Measurements from ENCODE around the gene CTIF.

The CTIF gene

DNA sequence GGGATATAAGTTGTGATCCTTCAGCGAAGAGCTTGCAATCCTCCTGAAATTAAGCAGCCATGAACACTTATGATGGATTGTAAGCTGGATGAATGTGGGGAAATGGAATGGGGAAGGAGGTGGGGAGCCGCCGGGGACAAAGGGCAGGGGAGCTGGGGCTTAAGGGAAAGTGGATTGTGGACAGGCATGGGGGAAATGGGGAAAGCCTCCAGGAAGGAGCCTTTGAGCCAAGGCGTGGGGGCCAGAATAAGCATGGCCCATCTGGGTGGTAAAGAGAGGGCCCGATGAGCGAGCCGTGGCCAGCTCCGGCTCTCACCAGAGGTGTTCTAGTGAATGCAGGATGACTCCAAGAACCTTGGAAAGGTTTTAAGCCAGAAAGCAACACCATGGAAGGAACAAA, 288.0 kb downstream of the CTIF start:
- no peak overlapping the region for H3K4me2 ChIP-seq (ENCODE audit: low read depth, low read length)
- no peaks in the 10 kb centered on the region for H3K9me2 ChIP-seq (replicated peaks; ENCODE audit: insufficient read depth, low read length)
- H3K4me1 ChIP-seq (ENCODE audit: low read length) = peaks cover 4% of the 10 kb centered on the region; the same call in 1 of the 2 replicates
- H3K36me3 ChIP-seq (replicated peaks; ENCODE audit: insufficient read depth, low read length) = no peaks in the 10 kb centered on the region
- H4K20me1 ChIP-seq (ENCODE audit: insufficient read depth, low read length) = no peaks in the 10 kb centered on the region
- DNase-seq = no peak
- H2AFZ ChIP-seq (ENCODE audit: low read length) = no peak overlapping the region
- H3K27me3 ChIP-seq (replicated peaks; ENCODE audit: insufficient read depth, low read length) = no peaks in the 10 kb centered on the region
- H3K79me2 ChIP-seq (ENCODE audit: low read length) = no peaks in the 10 kb centered on the region
- no peak overlapping the region for H3K27ac ChIP-seq (ENCODE audit: low read length)
- H3K9ac ChIP-seq (ENCODE audit: low read length) = no peak overlapping the region
- TF ChIP-seq EZH2phosphoT487 (IDR thresholded peaks at IDR 0.05; ENCODE audit: low read length) = no peak
- TF ChIP-seq EZH2 (optimal IDR thresholded peaks at IDR 0.05; ENCODE audit: low read depth, low read length) = no peak
- no peak for TF ChIP-seq CTCF (IDR thresholded peaks at IDR 0.05; ENCODE audit: low read length)
- H3F3A ChIP-seq (ENCODE audit: insufficient read depth, low read length) = no peaks in the 10 kb centered on the region
- H3K9me3 ChIP-seq (replicated peaks; ENCODE audit: insufficient read depth, low read length) = no peaks in the 10 kb centered on the region
- no peak overlapping the region for H3K4me3 ChIP-seq (ENCODE audit: low read length)

GRCh38 chr18:48827291-48828193, 288.7 kb downstream of the CTIF start:
- H3K27me3 ChIP-seq (replicated peaks; ENCODE audit: insufficient read depth, low read length) = no peaks in the 10 kb centered on the region
- no peak overlapping the region for H3K27ac ChIP-seq (ENCODE audit: low read length)
- no peaks in the 10 kb centered on the region for H3F3A ChIP-seq (ENCODE audit: insufficient read depth, low read length)
- no peaks in the 10 kb centered on the region for H4K20me1 ChIP-seq (ENCODE audit: insufficient read depth, low read length)
- H3K4me3 ChIP-seq (ENCODE audit: low read length) = no peak overlapping the region
- H3K9me2 ChIP-seq (replicated peaks; ENCODE audit: insufficient read depth, low read length) = no peaks in the 10 kb centered on the region
- peaks cover 6% of the 10 kb centered on the region for H3K4me1 ChIP-seq (ENCODE audit: low read length)
- H3K4me2 ChIP-seq (ENCODE audit: low read depth, low read length) = no peak overlapping the region
- 0 out of 2 replicates have a peak, but pooled peaks cover 5% of the 10 kb centered on the region for H3K79me2 ChIP-seq (ENCODE audit: low read length)
- no peak for DNase-seq
- no peaks in the 10 kb centered on the region for H3K9me3 ChIP-seq (replicated peaks; ENCODE audit: insufficient read depth, low read length)
- no peaks in the 10 kb centered on the region for H3K36me3 ChIP-seq (replicated peaks; ENCODE audit: insufficient read depth, low read length)
- TF ChIP-seq EZH2 (optimal IDR thresholded peaks at IDR 0.05; ENCODE audit: low read depth, low read length) (no peak), EZH2phosphoT487 (IDR thresholded peaks at IDR 0.05; ENCODE audit: low read length) (no peak), CTCF (IDR thresholded peaks at IDR 0.05; ENCODE audit: low read length) (no peak)
- no peak overlapping the region for H3K9ac ChIP-seq (ENCODE audit: low read length)
- H2AFZ ChIP-seq (ENCODE audit: low read length) = no peak overlapping the region

GRCh38 chr18:48828194-48828545, 289.3 kb downstream of the CTIF start:
- TF ChIP-seq EZH2 (optimal IDR thresholded peaks at IDR 0.05; ENCODE audit: low read depth, low read length) = no peak
- TF ChIP-seq EZH2phosphoT487 (IDR thresholded peaks at IDR 0.05; ENCODE audit: low read length) = no peak
- no peak for TF ChIP-seq CTCF (IDR thresholded peaks at IDR 0.05; ENCODE audit: low read length)
- Histone ChIP-seq H4K20me1 (ENCODE audit: insufficient read depth, low read length) (no peaks in the 10 kb centered on the region), H3F3A (ENCODE audit: insufficient read depth, low read length) (no peaks in the 10 kb centered on the region), H3K9ac (ENCODE audit: low read length) (no peak overlapping the region), H2AFZ (ENCODE audit: low read length) (no peak overlapping the region), H3K27me3 (replicated peaks; ENCODE audit: insufficient read depth, low read length) (no peaks in the 10 kb centered on the region), H3K9me3 (replicated peaks; ENCODE audit: insufficient read depth, low read length) (no peaks in the 10 kb centered on the region), H3K79me2 (ENCODE audit: low read length) (peaks cover 9% of the 10 kb centered on the region; the same call in 1 of the 2 replicates), H3K4me2 (ENCODE audit: low read depth, low read length) (no peak overlapping the region), H3K4me1 (ENCODE audit: low read length) (peaks cover 12% of the 10 kb centered on the region), H3K36me3 (replicated peaks; ENCODE audit: insufficient read depth, low read length) (no peaks in the 10 kb centered on the region), H3K9me2 (replicated peaks; ENCODE audit: insufficient read depth, low read length) (no peaks in the 10 kb centered on the region), H3K27ac (ENCODE audit: low read length) (no peak overlapping the region), H3K4me3 (ENCODE audit: low read length) (no peak overlapping the region)
- DNase-seq = no peak

Data from MM.1S (cell line).